Testis (tissue), 2 donors: ENCODE measurements around the gene IZUMO4.

Source experiments
- CTCF ChIP-seq, 3 experiments: fragments of 450-650 bp in 2 of 3; fragments of 200-600 bp in 1 of 3; sonication (generic) in 1 of 3; IDR thresholded peaks; one replicate each; pipeline ENCODE4 v1.5.1; 2016 to 2019; ENCODE audit warnings: antibody characterized with exemption in 3 of 3, mild to moderate bottlenecking in 2 of 3, moderate library complexity in 1 of 3
- POLR2A ChIP-seq: fragments of 450-650 bp; IDR thresholded peaks from one replicate; pipeline ENCODE4 v1.6.1; 2017; ENCODE audit warnings: antibody characterized with exemption, mild to moderate bottlenecking, moderate library complexity

- TF ChIP-seq CTCF (IDR thresholded peaks at IDR 0.05), result no peak
- no peak for TF ChIP-seq POLR2A
Observed at GRCh38 chr19:2122251-2122650, 25.5 kb downstream of the IZUMO4 start.
